IMR-90 (cell line): ENCODE data around the gene MTHFSD. TPM values are rescaled to one million over a fixed set of nuclear protein-coding genes. Genes with fewer than 3 reads are reported as not detected.

ENCODE experiments used
- ATAC-seq: fragments of 200-7000 bp; cut with Tn5 transposase; 2 replicates; pipeline ENCODE4 v1.9.1; 2020; ENCODE audit warnings: low read depth, mild to moderate bottlenecking, moderate library complexity
- BruUV-seq: library from RNA; stranded (reverse); fragments of 400-500 nt; replicated peaks from 2 replicates; lab custom pipeline; 2021; lab: Mats Ljungman, UMichigan
- CTCF ChIA-PET: fragments of 300-600 bp; formaldehyde crosslinking; extraction: SDS; loops from one replicate; lab custom pipeline; 2021; ENCODE audit warnings: antibody characterized with exemption; lab: Yijun Ruan, JAX
- POLR2A ChIA-PET: fragments of 300-600 bp; sonication (Branson Sonifier 250); formaldehyde crosslinking; loops from one replicate; lab custom pipeline; 2022; ENCODE audit warnings: antibody characterized with exemption; ENCODE audit not compliant: unreplicated experiment; lab: Charles Lee
- DNase-seq: peaks from one replicate; pipeline ENCODE4 v3.0.0; 2013
- H2AFZ ChIP-seq: replicated peaks from 2 replicates; pipeline ENCODE3; 2013; ENCODE audit warnings: low read length, mild to moderate bottlenecking; ENCODE audit not compliant: poor library complexity
- H2AK5ac ChIP-seq: 2 replicates; pipeline ENCODE4 v1.6.1; 2013; ENCODE audit warnings: low read depth, low read length, inconsistent platforms
- H2AK9ac ChIP-seq: replicated peaks from 2 replicates; pipeline ENCODE3; 2013; ENCODE audit warnings: mild to moderate bottlenecking, low read depth, low read length, moderate library complexity; ENCODE audit not compliant: poor library complexity
- H2BK120ac ChIP-seq: 2 replicates; pipeline ENCODE4 v1.6.1; 2013; ENCODE audit warnings: low read depth, low read length, inconsistent platforms
- H2BK15ac ChIP-seq: 3 replicates; pipeline ENCODE4 v1.6.1; 2013; ENCODE audit warnings: low read depth, low read length, inconsistent platforms
- H2BK20ac ChIP-seq: 2 replicates; pipeline ENCODE4 v1.6.1; 2013; ENCODE audit warnings: low read depth, mild to moderate bottlenecking, inconsistent platforms, low read length, moderate library complexity
- H2BK5ac ChIP-seq: 2 replicates; pipeline ENCODE4 v1.6.1; 2013; ENCODE audit warnings: mild to moderate bottlenecking, low read depth, low read length, inconsistent platforms; ENCODE audit not compliant: poor library complexity, severe bottlenecking
- H3K14ac ChIP-seq: replicated peaks from 2 replicates; pipeline ENCODE4 v1.6.1; 2013; ENCODE audit warnings: low read depth, low read length, inconsistent platforms
- H3K18ac ChIP-seq: 2 replicates; pipeline ENCODE4 v1.6.1; 2013; ENCODE audit warnings: low read depth, low read length, control low read depth
- H3K23ac ChIP-seq: 2 replicates; pipeline ENCODE4 v1.6.1; 2013; ENCODE audit warnings: low read depth, low read length, inconsistent platforms
- H3K27ac ChIP-seq: 2 replicates; pipeline ENCODE4 v1.5.1; 2013; ENCODE audit warnings: mild to moderate bottlenecking, control low read depth, low read length; ENCODE audit not compliant: insufficient read depth
- H3K27me3 ChIP-seq: 2 replicates; pipeline ENCODE4 v1.6.1; 2013; ENCODE audit warnings: low read length; ENCODE audit not compliant: control insufficient read depth, insufficient read depth
- H3K36me3 ChIP-seq: 2 replicates; pipeline ENCODE4 v1.6.1; 2013; ENCODE audit warnings: low read length, mixed read lengths; ENCODE audit not compliant: control insufficient read depth, insufficient read depth
- H3K4ac ChIP-seq: 2 replicates; pipeline ENCODE4 v1.6.1; 2013; ENCODE audit warnings: low read depth, low read length, inconsistent platforms
- H3K4me1 ChIP-seq: 2 replicates; pipeline ENCODE4 v1.6.1; 2013; ENCODE audit warnings: low read length, mixed read lengths; ENCODE audit not compliant: control insufficient read depth, insufficient read depth
- H3K4me2 ChIP-seq: 2 replicates; pipeline ENCODE4 v1.6.1; 2013; ENCODE audit warnings: low read depth, mild to moderate bottlenecking, control low read depth, low read length, moderate library complexity
- H3K4me3 ChIP-seq: 2 replicates; pipeline ENCODE4 v1.5.1; 2013; ENCODE audit warnings: low read depth, mild to moderate bottlenecking, control low read depth, low read length, moderate library complexity; ENCODE audit not compliant: insufficient read depth
- H3K56ac ChIP-seq: 2 replicates; pipeline ENCODE4 v1.6.1; 2013; ENCODE audit warnings: low read length, inconsistent platforms; ENCODE audit not compliant: insufficient read depth; ENCODE audit errors: extremely low read depth
- H3K79me1 ChIP-seq, 2 experiments: 2 replicates each; pipeline ENCODE4 v1.6.1; 2013; ENCODE audit warnings: low read length in 2 of 2, inconsistent platforms in 1 of 2, low read depth in 1 of 2
- H3K9ac ChIP-seq: 2 replicates; pipeline ENCODE4 v1.6.1; 2013; ENCODE audit warnings: low read depth, low read length, control low read depth
- H3K9me1 ChIP-seq: 2 replicates; pipeline ENCODE4 v1.6.1; 2013; ENCODE audit warnings: low read length, inconsistent platforms; ENCODE audit not compliant: insufficient read depth
- H3K9me3 ChIP-seq: 2 replicates; pipeline ENCODE4 v1.6.1; 2013; ENCODE audit warnings: low read length; ENCODE audit not compliant: control insufficient read depth, insufficient read depth
- H4K20me1 ChIP-seq: 2 replicates; pipeline ENCODE4 v1.6.1; 2013; ENCODE audit warnings: low read length, inconsistent platforms; ENCODE audit not compliant: insufficient read depth
- H4K5ac ChIP-seq: 2 replicates; pipeline ENCODE4 v1.6.1; 2013; ENCODE audit warnings: mild to moderate bottlenecking, low read depth, low read length, control low read depth
- H4K8ac ChIP-seq, 2 experiments: 2 replicates each; pipeline ENCODE4 v1.6.1; 2013; ENCODE audit warnings: low read depth in 2 of 2, low read length in 2 of 2, control low read depth in 1 of 2, inconsistent platforms in 1 of 2
- H4K91ac ChIP-seq: 2 replicates; pipeline ENCODE4 v1.6.1; 2013; ENCODE audit warnings: low read depth, low read length, inconsistent platforms; ENCODE audit not compliant: insufficient read depth
- MXI1 ChIP-seq: IDR thresholded peaks from 2 replicates; pipeline ENCODE4 v1.6.1; 2012; ENCODE audit warnings: low read depth, mild to moderate bottlenecking, low read length, moderate library complexity, borderline replicate concordance
- WGBS, 2 experiments: methylation state at CpG; one replicate each; pipeline versions ENCODE4 v1.1.5 to v1.1.7; 2013; ENCODE audit warnings: missing lambda C conversion rate in 2 of 2; ENCODE audit not compliant: insufficient read length in 1 of 2; ENCODE audit errors: extremely low coverage in 2 of 2; 5-methylcytosine and 5-hydroxymethylcytosine counted together
- dilution Hi-C: fragments of 300-500 bp; cut with HindIII; formaldehyde crosslinking; loops from one replicate; pipeline ENCODE4 v1.14.3; 2018; ENCODE audit warnings: low sequenced_read_pairs; ENCODE audit not compliant: unreplicated experiment
- in situ Hi-C: fragments of 300-500 bp; cut with MboI; formaldehyde crosslinking; loops from 3 replicates; pipeline ENCODE4 v1.14.3; 2019; ENCODE audit warnings: low sequenced_read_pairs, inconsistent platforms, mixed read lengths
- intact Hi-C: fragments of 100-400 bp; cut with micrococcal nuclease; formaldehyde crosslinking; loops from 2 replicates; pipeline ENCODE4 v1.10.0; 2022
- polyA plus RNA-seq, 3 experiments: library from polyadenylated mRNA; depleted of rRNA; stranded (reverse); fragments of >200 nt; gene quantifications; 2 replicates each; pipeline ENCODE4 v1.2.3, GENCODE V29; 2012; ENCODE audit warnings: low replicate concordance in 1 of 3
- total RNA-seq: library from RNA; depleted of rRNA; stranded (reverse); fragments of >200 nt; gene quantifications from 2 replicates; pipeline ENCODE4 v1.2.3, GENCODE V29; 2012

MTHFSD gene
- total and polyA plus RNA-seq, 2 of the 4 experiments (the other 2 are of a cell fraction): 8.2 to 16.8 TPM

DNA sequence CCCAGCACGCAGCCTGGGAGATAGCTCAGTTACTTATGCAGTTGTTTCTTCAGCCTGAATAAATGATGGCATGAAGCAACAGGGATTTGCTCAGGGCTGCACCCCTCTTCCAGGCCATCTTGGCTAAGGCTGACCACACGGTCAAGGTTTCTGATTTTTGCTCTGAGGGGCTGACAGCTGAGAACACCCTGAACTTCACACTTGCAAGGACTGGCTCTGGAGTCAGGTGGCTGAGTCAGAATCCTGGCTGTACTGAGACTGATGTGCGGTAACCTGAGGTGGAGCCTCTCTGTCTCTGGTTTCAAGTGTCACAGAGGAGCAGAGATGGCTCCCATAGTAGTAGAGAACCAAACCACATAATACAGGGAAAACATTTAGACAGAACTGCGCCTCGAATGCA lies 4.8 kb downstream of the MTHFSD start:
- dilution Hi-C loops: no loop called here
- Histone ChIP-seq H3K4ac (no peak overlapping the region), H2BK5ac (no peak overlapping the region), H3K4me1 (peaks cover 4% of the 10 kb centered on the region; the same call in 1 of the 2 replicates), H2BK120ac (no peak overlapping the region), H2AK9ac (no peak overlapping the region), H3K4me2 (no peak overlapping the region), H3K18ac (no peak overlapping the region), H3K9me3 (no peaks in the 10 kb centered on the region), H3K27ac (no peak overlapping the region), H4K20me1 (no peaks in the 10 kb centered on the region), H3K4me3 (no peak overlapping the region), H2AFZ (no peak overlapping the region), H3K9me1 (no peaks in the 10 kb centered on the region), H3K79me1 (peaks cover 18 to 43% of the 10 kb centered on the region in 2 experiments), H3K9ac (no peak overlapping the region), H4K91ac (no peak overlapping the region), H2BK20ac (no peak overlapping the region), H3K14ac (no peak overlapping the region), H3K36me3 (peaks cover 36% of the 10 kb centered on the region), H2AK5ac (no peak overlapping the region), H3K27me3 (no peaks in the 10 kb centered on the region), H4K8ac (no peak overlapping the region), H2BK15ac (no peak overlapping the region), H3K23ac (no peak overlapping the region), H4K5ac (no peak overlapping the region), H3K56ac (no peak overlapping the region)
- BruUV-seq: no TSS peak
- POLR2A ChIA-PET: no interaction called here
- WGBS, 2 experiments: 67% methylated on average over 1 of the region's 5 CpGs; no CpG with 5 or more reads in 1 of the 2 experiments
- no peak for DNase-seq
- CTCF ChIA-PET: no interaction called here
- intact Hi-C loops: no loop called here
- ATAC-seq: no peak
- TF ChIP-seq MXI1: no peak
- in situ Hi-C loops: no loop called here
